ENCODE results near the gene JMJD4. TPM values are rescaled to one million over a fixed set of nuclear protein-coding genes. Genes with fewer than 3 reads are reported as not detected.

Gene JMJD4
- total and polyA plus RNA-seq, 2 of the 8 experiments (the other 6 are each of a cell fraction or from before 2014, with no cell fraction given): 13.2 to 23.3 TPM

GRCh38 chr1:227771326-227771725 lies 36.2 kb upstream of the JMJD4 start (continued):
- TF ChIP-seq CHD7 (IDR thresholded peaks at IDR 0.05; ENCODE audit: insufficient replicate concordance, low read length) (no peak), KDM1A (IDR thresholded peaks at IDR 0.05; ENCODE audit: borderline replicate concordance, low read length) (no peak), SP1 (IDR thresholded peaks at IDR 0.05; ENCODE audit: low read depth, low read length) (no peak), RXRA (IDR thresholded peaks at IDR 0.05; ENCODE audit: insufficient read depth, low read depth, low read length) (no peak), JUND (IDR thresholded peaks at IDR 0.05; ENCODE audit: low read length) (no peak), CREB1 (IDR thresholded peaks at IDR 0.05) (no peak), NRF1 (IDR thresholded peaks at IDR 0.05; ENCODE audit: low read depth, low read length) (no peak), NANOG (IDR thresholded peaks at IDR 0.05; ENCODE audit: insufficient read depth, low read depth, low read length, poor library complexity, severe bottlenecking) (no peak), MAX (IDR thresholded peaks at IDR 0.05) (no peak), BRCA1 (IDR thresholded peaks at IDR 0.05; ENCODE audit: low read depth, low read length) (no peak), BACH1 (IDR thresholded peaks at IDR 0.05; ENCODE audit: low read length) (no peak), YY1 (IDR thresholded peaks at IDR 0.05; ENCODE audit: low read depth, low read length) (no peak), CHD1 (IDR thresholded peaks at IDR 0.05; ENCODE audit: low read depth, low read length) (no peak)

Measured in H1 (cell line).